NCI-H1694 (cell line): Measurements from ENCODE around the gene DOCK3.
"Not testable (repeated sequence)": the region's sequence is repeated elsewhere in the genome, so short reads cannot be mapped to it uniquely, and the experiment has no call there.

Experiments used
- DNase-seq: peaks from one replicate; lab custom pipeline; 2025; lab: John Stamatoyannopoulos, UW

Gene DOCK3

DNA sequence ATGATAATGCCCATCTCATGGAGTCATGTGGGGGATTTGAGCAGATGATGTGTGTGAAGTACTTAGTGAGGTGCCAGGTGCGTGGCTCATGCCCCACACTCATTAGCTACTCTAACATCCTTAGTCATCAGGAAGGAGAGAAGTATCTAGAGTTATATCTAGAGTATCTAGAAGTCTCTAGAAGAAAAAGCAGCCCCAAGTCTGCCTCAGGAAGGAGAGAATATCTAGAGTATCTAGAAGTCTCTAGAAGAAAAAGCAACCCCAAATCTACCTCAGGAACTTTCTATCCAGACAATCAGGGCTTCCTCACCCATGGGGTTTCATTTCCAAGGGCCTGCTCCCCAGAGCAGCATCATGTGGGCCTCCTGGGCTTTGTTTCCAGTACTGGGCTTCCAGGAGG, 24.7 kb upstream of the DOCK3 start:
- DNase-seq: no peak

- no peak for DNase-seq
Measured at GRCh38 chr3:50651445-50651844, 23.3 kb upstream of the DOCK3 start.

GRCh38 chr3:50651920-50652529, 22.7 kb upstream of the DOCK3 start:
- DNase-seq: no peak

- DNase-seq: no peak
Measured at GRCh38 chr3:50652709-50653108, 22.0 kb upstream of the DOCK3 start.

DNA sequence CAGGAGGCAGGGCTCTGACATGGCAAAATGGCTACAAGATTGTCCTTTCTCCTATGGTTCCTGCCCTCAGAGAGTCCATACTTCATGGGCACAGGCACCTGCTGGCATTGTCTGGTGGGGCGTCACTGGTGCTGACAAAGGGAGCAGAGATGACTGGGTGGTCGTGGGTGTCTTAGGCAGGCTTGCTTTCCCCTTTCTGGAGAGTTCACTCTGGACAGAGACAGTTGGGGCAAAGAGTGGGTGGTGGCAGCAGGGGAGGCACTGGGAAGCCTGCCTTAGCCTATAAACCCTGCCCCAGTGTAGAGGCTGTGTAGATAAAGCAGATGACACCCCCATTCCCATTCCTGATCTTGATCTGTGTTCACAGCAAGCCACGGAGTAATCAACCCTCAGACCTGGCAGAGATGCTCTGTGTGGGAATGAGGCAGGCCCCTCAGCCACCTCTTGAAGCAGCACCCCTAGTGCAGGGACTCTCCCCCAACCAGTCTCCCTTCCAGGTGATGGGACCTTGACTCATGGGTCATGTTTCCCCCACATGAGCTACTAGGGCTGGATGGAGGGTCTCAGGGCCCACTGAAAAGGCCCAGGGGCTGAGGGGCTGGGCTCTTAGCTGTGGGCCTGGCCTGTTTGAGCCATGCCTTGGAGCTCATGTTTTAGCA, 20.7 kb upstream of the DOCK3 start:
- no peak for DNase-seq

DNA sequence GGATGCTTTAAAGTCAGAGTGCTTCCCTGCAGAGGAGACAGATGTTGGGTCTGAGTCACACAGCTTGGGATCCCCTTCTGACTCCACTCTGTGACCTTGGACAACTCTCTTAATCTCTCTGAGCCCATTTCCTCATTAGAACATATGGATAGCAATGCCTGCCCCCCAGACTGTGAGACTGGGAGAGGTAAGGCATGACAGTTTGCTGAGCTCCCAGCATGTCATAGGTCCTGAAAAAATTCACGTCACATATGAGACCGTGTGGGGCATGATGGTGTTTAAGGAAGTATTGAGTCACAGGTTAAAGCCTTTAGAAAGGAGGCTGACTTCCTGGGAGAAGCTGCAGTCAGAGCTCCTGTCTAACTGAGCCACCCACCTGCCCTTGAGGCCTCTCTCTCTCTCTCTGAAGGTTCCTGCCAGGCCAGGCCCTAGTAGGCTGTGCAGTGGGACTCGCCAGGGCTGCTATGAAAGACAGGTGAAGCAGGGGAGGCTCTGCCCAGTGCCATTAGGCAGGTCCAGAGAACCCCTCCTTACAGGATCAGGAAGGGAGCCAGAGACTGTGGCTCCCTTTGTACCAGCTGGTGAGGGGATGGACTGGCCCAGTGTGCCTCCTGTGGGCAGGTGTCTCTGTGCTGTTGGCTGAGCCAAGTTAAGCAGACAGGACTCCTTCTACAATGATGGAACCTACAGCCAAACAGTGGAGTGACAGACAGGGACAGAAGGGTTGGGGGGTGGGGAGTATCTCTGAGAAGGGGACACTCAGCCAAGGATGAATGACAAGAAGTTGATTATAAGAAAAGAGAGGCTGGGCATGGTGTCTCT, 19.5 kb upstream of the DOCK3 start:
- no peak for DNase-seq

- DNase-seq: no peak
Measured at GRCh38 chr3:50656417-50657195, 18.1 kb upstream of the DOCK3 start.

GRCh38 chr3:50657407-50657806, 17.3 kb upstream of the DOCK3 start:
- DNase-seq: no peak

DNA sequence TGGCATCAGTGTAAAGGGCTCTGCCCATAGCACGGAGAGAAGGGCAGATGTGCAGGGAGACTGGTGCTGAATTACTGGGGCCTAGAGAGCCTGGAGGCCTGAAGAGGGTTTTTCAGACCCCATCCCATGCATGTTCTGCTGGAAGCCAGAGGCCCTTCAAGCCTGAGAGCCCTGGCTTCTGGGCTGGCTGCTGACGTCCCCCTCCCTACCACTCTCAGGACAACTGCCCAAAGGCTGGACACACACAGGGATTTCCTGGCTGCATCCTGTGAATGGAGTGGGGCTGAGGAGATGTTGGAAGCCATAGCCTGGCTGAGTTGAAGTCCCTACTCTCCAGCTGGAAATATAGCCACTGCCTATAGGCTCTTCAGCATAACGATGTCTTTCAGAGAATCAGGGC, 16.9 kb upstream of the DOCK3 start:
- no peak for DNase-seq

- DNase-seq: no peak
Measured at GRCh38 chr3:50658416-50658815, 16.3 kb upstream of the DOCK3 start.

- DNase-seq: no peak
Measured at GRCh38 chr3:50658831-50659230, 15.9 kb upstream of the DOCK3 start.

DNA sequence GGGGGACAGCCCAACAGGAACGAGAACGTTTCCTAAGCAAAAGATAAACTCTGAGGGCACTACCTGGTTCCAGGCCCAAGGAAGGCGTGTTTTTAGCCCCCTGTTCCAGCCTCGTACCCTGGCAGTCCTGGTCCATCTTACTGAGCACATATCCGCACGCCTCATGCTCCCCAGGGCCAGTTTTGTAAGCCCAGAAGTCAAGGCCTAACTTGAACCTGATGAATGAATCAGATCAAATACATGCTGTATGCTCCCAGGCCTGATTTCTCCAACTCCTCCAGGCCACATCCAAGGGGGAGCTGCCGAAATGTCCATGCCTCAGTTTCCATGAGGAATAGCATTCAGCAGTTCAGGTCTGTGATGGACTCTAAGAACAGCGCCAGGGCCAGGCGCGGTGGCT, 14.3 kb upstream of the DOCK3 start:
- no peak for DNase-seq

GRCh38 chr3:50661321-50661837, 13.3 kb upstream of the DOCK3 start:
- no peak for DNase-seq

DNA sequence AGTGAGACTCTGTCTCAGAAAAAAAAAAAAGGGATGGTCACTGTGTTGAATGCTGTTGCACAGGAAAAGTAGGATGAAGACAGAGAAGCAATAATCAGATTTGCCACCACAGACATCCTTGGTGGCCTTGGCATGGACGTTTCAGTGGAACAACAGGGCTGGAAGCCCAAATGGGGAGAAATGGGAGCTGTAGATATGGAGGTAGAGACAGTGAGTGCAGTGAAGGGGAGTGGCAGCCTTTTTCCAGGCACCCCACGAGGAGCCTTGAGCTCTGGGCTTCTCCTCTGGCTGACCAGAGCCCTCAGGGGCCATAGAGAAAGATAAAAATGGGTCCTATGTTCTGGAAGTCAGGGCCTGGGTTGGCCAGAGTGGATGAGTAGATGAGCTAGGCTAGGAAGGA, 12.3 kb upstream of the DOCK3 start:
- no peak for DNase-seq

DNA sequence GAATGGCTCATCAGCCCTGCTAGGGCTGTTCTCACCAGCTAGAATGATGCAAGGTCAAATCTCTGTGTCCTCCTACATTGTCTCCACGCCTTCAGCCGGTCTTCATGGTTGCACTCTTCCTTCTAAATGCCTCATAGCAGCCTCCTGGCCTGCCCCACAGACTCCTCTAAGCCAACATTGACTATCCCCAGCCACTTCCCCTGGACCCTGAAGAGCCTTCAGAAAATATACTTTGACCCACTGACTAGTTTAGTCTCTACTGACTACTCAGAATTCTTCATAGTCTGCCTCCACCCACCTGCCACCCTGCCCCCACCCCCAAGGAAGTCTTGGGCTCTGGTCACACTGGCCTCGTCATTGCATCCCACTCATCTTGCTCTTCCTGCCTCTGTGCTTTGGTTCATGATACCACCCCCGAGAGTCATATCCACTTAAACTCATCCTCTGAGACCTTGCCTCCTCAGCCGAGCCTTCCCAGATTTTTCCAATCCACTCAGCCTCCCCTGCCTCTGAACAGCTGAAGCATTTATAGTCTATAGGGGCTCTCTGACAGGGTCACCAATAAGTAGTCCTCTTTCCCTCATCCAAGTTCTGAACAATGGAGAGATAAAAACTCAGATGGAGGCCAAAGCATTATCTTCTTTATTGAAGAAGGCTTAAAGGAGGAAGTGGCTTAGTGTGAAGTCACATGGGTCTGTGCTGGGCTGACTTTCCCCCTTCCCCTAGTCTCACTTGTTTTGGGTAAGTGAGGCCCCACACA, 9.5 kb upstream of the DOCK3 start:
- DNase-seq: no peak

- DNase-seq: not testable (repeated sequence)
Measured at GRCh38 chr3:50665841-50666115, 8.9 kb upstream of the DOCK3 start.

DNA sequence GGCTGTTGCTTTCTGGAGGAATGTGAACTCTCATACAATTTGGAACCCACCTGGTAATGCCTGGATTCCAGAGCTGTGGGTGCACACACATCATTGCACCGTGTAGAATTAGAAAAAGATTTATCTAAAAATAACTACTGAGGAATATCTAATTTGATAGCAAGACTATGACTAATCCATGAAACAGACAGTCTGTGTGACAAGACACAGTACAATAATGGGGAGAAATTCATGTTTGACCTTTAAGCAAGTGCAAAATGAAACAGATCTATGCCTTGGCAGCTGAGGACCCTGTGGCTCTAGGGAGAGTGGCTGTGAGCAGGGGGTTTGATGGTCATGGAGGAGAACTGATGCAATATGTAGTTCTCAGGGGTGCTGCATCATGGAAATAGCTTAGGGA, 7.9 kb upstream of the DOCK3 start:
- DNase-seq: no peak

DNA sequence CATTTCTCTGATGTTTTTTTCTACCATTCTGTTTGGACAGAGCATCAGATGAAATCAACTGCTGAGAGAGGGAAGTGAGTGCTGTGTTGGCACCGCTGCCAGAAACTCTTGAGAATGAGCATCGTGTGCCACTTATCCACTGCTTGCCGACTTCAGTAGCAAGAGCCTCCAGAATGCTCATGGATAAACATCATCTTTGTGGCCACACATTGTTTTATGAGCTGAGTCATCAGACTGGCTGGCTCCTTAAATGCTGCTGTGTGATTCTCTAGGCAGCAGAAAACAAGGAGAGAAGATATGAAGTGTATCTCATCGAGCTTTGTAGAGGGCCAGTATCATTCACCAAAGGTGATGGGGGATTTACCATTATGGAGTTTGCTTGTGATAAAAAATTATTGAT, 3.4 kb upstream of the DOCK3 start:
- no peak for DNase-seq

- DNase-seq: no peak
Measured at GRCh38 chr3:50672656-50673055, 2.1 kb upstream of the DOCK3 start.

DNA sequence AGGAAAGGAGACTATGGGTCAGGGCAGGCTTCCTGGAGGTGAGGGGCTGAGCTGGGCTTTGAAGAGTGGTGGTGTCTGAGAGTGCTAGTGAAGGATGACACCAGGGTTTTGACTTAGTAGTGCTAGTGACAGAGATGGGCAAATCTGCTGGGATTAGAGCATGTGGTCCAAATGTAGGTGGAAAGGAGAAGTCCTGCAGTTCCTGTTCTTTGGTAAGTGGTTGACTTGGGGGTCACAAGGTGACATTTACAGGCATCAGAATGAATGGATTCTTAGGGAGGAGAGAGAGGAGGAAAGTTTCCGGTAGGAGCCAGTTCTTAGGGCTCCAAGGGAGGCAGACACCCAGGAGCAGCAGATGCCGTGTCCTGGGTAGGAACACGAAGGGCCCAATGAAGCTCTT, 796 bp upstream of the DOCK3 start:
- DNase-seq: no peak

- DNase-seq: no peak
Measured at GRCh38 chr3:50675179-50676030, 678 bp downstream of the DOCK3 start.
